Measurements from ENCODE around the gene ST7.

Gene ST7

DNA sequence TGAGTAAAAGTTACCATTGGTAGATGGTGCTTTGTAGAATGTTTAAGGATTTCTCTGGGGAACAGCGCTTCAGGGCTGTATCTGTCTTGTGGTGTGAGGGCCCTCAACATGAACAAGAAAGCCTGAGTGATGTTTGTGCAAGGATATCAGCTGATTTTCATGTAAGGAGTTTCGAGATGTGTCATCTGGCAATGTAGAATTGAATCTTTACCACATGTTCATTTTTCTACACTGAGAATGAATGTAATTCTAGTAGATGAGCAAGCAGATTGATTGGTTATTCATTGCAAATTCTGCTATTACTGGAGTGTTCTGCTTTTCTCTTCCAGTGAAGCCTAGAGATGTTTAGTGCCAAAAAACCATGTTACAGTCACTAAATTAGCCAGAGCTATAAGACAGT, 87.7 kb downstream of the ST7 start:
- TF ChIP-seq GATA3 (IDR thresholded peaks at IDR 0.05; ENCODE audit: low read depth, low read length) (no peak), GATA2 (IDR thresholded peaks at IDR 0.05; ENCODE audit: low read depth, low read length) (no peak)

DNA sequence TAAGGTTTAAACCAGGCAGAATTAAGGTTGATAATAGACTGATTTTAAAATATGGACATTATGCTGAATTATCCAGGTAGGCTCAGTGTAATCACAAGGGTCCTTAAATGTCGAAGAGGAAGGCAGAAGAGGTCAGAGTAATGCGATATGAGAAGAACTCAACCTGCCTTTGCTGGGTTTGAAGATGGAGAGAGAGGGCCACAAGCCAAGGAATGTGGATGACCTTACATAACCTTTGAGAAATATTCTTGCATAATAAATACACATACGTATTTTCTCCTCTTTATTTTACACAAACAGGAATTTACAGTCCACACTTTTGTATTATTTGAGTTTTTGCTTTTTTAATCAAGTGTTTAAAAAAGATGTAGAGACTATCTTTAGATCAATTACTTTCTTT, 88.5 kb downstream of the ST7 start:
- TF ChIP-seq GATA3 (IDR thresholded peaks at IDR 0.05; ENCODE audit: low read depth, low read length) (no peak), GATA2 (IDR thresholded peaks at IDR 0.05; ENCODE audit: low read depth, low read length) (no peak)

DNA sequence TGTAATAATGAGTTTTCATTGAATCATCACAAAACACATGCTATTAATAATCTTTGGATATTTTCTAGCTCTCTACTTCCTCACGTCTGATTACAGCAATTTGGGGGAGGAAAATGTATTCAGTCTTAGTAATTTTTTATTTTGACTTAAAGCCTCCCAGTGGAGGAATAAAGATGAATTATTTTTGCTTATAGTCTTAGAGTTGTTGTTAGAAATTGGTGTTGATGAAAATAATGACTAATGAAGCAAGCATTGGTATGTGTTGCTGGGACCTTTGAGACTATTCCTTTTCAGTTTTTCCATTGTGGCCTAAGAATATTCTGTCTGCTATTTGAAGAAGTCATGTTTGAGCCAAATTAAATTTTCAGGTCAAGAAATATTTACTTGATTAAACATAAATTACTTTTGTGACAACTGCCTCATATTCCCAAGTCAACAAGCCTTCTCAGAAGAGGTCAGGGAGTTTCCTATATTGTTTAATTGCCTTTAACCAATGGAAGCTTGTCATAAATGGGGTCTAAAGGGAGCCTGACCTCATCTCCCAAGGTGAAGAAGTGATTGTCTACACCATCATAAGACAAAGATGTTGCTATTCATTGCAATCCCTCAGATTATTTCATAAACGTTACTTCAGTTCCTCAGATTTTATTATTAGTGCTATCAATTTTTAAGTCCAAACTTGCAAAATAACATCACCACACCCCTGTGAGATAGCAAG, 90.0 kb downstream of the ST7 start:
- TF ChIP-seq GATA3 (IDR thresholded peaks at IDR 0.05; ENCODE audit: low read depth, low read length) (no peak), GATA2 (IDR thresholded peaks at IDR 0.05; ENCODE audit: low read depth, low read length) (no peak)

GRCh38 chr7:117044664-117045063, 91.4 kb downstream of the ST7 start:
- TF ChIP-seq GATA2 (IDR thresholded peaks at IDR 0.05; ENCODE audit: low read depth, low read length) (no peak), GATA3 (IDR thresholded peaks at IDR 0.05; ENCODE audit: low read depth, low read length) (no peak)

DNA sequence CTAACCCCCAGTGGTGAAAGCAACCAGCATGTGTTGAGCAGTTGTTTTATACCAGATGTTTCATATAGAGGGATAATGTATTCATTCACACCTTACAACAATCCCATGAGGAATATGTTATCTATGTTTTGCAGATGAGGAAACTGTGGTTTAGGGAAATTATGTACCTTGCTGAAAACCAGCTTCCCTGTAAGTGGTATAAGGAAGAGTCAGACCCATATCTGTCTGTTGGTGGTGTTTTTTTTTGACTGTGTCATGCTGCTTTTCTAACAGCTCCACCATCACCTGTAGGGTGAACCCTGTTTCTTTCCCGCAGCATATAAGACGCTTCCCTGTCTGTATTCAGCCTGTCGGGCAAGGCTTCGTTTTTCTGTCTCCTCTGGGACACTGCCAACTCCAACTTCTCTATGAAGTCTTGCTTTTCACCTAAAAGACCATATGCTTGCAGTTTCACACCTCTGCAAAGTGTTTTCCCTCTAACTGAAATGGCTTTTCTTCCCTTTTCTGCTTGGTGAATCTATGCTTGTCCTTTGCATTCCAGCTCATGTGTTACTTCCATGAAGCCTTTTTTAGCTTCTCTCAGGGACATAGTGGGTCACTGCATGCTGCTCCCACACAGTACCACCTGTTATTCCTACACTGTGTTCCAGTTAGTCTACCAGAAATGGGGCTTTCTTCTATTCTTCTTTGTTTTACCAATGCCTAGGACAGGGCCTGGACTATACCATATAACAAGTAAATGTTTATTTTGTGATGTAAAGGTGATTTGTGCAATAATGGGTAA, 92.8 kb downstream of the ST7 start:
- TF ChIP-seq GATA2 (IDR thresholded peaks at IDR 0.05; ENCODE audit: low read depth, low read length) (no peak), GATA3 (IDR thresholded peaks at IDR 0.05; ENCODE audit: low read depth, low read length) (no peak)

- TF ChIP-seq GATA3 (IDR thresholded peaks at IDR 0.05; ENCODE audit: low read depth, low read length) (no peak), GATA2 (IDR thresholded peaks at IDR 0.05; ENCODE audit: low read depth, low read length) (no peak)
These were observed 94.2 kb downstream of the ST7 start for GRCh38 chr7:117047496-117047895.

DNA sequence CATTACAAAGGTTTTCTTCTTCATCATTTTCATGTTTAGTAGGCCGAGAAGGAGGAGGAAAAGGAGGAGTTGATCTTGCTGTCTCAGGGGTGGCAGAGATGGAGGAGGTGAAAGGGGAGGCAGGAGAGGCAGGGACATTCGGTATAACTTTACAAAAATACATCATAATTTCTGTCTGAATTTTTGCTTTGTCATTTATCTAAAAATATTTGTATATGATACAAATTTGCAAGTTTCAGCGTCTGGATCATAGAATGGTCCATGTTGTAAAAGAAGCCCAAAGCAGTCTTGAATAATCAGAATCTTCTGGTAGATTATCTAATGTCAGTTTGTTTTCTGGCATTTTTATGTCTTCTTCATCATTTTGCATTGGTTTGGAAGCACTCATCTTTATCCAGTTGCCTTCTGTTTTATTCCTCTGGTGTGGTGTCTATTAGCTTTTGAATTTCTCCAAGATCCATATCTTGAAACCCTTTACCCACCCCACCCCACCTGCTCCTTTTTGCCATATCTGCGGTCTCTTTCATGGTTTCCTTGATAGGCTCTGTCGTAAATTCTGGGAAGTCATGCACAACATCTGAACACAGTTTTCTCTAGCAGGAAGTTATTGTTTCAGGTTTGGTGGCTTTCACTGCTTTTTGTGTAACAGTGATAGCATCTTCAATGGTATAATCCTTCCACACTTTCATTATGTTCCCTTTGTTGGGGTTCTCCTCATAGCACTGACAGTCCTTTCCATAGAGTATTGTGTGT, 95.0 kb downstream of the ST7 start:
- TF ChIP-seq GATA2 (IDR thresholded peaks at IDR 0.05; ENCODE audit: low read depth, low read length) (no peak), GATA3 (IDR thresholded peaks at IDR 0.05; ENCODE audit: low read depth, low read length) (no peak)

DNA sequence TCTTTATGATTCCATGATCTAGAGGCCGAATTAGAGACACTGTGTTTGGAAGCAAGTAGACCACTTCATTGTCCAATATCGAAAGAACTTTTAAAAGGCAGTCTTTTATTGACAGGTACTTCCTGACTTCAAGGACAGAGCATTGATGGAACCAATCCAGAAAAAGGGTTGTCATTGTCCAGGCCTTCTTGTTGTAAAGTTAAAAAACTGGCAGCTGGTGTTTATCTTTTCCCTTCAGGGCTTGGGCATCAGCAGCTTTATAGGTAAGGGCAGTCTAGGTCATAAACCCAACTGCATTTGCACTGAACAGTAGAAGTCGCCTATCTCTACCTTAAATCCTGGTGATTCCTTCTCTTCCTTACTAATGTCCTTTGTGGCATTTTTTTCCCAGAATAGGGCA, 95.6 kb downstream of the ST7 start:
- no peak for TF ChIP-seq GATA3 (IDR thresholded peaks at IDR 0.05; ENCODE audit: low read depth, low read length)
- TF ChIP-seq GATA2 (IDR thresholded peaks at IDR 0.05; ENCODE audit: low read depth, low read length) = no peak

GRCh38 chr7:117051808-117052207, 98.5 kb downstream of the ST7 start:
- TF ChIP-seq GATA3 (IDR thresholded peaks at IDR 0.05; ENCODE audit: low read depth, low read length) = no peak
- TF ChIP-seq GATA2 (IDR thresholded peaks at IDR 0.05; ENCODE audit: low read depth, low read length) = no peak

GRCh38 chr7:117053432-117053831, 100.1 kb downstream of the ST7 start:
- TF ChIP-seq GATA2 (IDR thresholded peaks at IDR 0.05; ENCODE audit: low read depth, low read length) (no peak), GATA3 (IDR thresholded peaks at IDR 0.05; ENCODE audit: low read depth, low read length) (no peak)

GRCh38 chr7:117061751-117062150, 108.5 kb downstream of the ST7 start:
- TF ChIP-seq GATA3 (IDR thresholded peaks at IDR 0.05; ENCODE audit: low read depth, low read length) = no peak
- TF ChIP-seq GATA2 (IDR thresholded peaks at IDR 0.05; ENCODE audit: low read depth, low read length) = no peak

DNA sequence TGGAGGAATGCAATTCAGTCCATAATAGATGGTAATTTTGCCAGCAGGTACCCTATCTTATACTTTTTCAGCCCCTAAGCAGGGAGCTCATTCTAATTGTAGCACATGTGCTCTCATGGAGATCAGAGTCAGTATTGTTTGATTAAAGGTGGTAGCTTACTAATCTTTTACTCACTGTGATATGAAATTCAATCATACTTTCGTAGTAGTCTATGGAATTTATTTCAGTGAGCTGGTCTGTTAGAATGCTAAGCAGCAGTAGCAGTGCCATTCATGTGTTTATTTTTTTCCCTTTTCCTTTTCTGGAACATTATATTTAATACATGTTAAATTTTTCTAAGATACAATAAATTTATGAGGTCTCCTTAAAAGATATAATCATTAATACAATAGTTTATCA, 109.0 kb downstream of the ST7 start:
- TF ChIP-seq GATA3 (IDR thresholded peaks at IDR 0.05; ENCODE audit: low read depth, low read length) (no peak), GATA2 (IDR thresholded peaks at IDR 0.05; ENCODE audit: low read depth, low read length) (no peak)

GRCh38 chr7:117064688-117065087, 111.4 kb downstream of the ST7 start:
- no peak for TF ChIP-seq GATA3 (IDR thresholded peaks at IDR 0.05; ENCODE audit: low read depth, low read length)
- no peak for TF ChIP-seq GATA2 (IDR thresholded peaks at IDR 0.05; ENCODE audit: low read depth, low read length)

- TF ChIP-seq GATA2 (IDR thresholded peaks at IDR 0.05; ENCODE audit: low read depth, low read length) (no peak), GATA3 (IDR thresholded peaks at IDR 0.05; ENCODE audit: low read depth, low read length) (no peak)
These were observed 112.4 kb downstream of the ST7 start for GRCh38 chr7:117065571-117066150.

Data from SH-SY5Y (cell line).